DND-41 (cell line): ENCODE results near the gene ALG9.

ENCODE experiments used
- CTCF ChIP-seq: IDR thresholded peaks from 2 replicates; pipeline ENCODE4 v1.5.1; 2012; ENCODE audit warnings: borderline replicate concordance, low read length, moderate library complexity, mild to moderate bottlenecking; ENCODE audit not compliant: poor library complexity, severe bottlenecking; ENCODE audit errors: extremely low read depth
- EZH2 ChIP-seq: IDR thresholded peaks from 3 replicates; pipeline ENCODE4 v1.6.1; 2012; ENCODE audit warnings: borderline replicate concordance, low read depth, mild to moderate bottlenecking, moderate library complexity, low read length, inconsistent platforms; ENCODE audit not compliant: severe bottlenecking

GRCh38 chr11:111849631-111850030 is 21.8 kb downstream of the ALG9 start:
- TF ChIP-seq CTCF (no peak), EZH2 (no peak)
